Subcutaneous adipose tissue (tissue), 4 donors: ENCODE results near the gene GPR176. TPM values are rescaled to one million over a fixed set of nuclear protein-coding genes. Genes with fewer than 3 reads are reported as not detected.

Experiments used
- total RNA-seq, 4 donors: library from RNA; depleted of rRNA; stranded (reverse); fragments of >200 nt; gene quantifications; one replicate each; pipeline ENCODE4 v1.1.0, GENCODE V29; 2016
- TF ChIP-seq, protein P1 (sequence below): fragments of 450-650 bp; IDR thresholded peaks from one replicate; pipeline ENCODE4 v1.5.1; 2016; ENCODE audit warnings: low read depth, mild to moderate bottlenecking, control low read depth, antibody characterized with exemption, moderate library complexity

GPR176 gene
- total RNA-seq, result 10 to 100 TPM in 2 of 4 donors, 1 to 10 TPM in 2; 3.8 to 13.0 (median 9.5) TPM

DNA sequence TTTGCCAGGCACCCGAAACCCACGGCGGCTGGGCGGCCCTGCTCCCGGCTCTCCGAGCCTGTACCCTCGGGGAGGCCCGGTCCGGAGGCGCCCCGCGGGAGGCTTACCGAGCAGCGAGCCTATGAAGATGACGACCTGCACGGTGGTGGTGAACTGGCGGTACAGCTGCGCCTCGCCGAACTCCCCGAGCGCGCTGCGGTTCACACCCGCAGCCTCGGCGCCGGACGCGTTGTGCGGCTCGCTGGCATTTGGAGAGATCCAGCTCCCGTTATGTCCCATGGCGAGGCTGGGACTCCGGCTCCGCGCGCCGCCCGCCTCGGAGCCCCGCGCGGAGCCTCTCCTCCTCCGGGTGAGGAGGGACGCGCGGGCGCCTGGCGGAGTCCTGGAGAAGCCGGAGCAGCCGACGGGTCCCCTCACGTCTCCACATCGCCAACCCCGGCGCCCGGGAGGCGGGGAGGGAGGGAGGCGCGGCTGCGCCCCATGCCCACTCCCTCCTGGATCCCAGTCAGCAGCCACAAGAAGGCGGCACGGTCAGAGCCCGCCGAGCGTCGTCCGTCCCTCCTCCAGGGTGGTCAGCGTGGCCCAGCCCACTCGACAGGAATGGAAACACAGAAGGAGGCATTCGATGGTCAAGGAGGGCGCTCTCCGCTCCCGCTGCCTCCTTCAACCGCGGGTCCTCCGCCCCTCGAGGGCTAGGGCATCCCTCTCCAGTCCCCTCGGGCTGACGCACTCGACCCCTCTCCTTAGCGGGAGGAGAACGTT is at the start of gene GPR176:
GPR176 (minus strand) TSS at position 519 of the 762 bp plus-strand sequence; CDS start at position 279, 240 bp downstream.
- TF ChIP-seq, protein P1, sequence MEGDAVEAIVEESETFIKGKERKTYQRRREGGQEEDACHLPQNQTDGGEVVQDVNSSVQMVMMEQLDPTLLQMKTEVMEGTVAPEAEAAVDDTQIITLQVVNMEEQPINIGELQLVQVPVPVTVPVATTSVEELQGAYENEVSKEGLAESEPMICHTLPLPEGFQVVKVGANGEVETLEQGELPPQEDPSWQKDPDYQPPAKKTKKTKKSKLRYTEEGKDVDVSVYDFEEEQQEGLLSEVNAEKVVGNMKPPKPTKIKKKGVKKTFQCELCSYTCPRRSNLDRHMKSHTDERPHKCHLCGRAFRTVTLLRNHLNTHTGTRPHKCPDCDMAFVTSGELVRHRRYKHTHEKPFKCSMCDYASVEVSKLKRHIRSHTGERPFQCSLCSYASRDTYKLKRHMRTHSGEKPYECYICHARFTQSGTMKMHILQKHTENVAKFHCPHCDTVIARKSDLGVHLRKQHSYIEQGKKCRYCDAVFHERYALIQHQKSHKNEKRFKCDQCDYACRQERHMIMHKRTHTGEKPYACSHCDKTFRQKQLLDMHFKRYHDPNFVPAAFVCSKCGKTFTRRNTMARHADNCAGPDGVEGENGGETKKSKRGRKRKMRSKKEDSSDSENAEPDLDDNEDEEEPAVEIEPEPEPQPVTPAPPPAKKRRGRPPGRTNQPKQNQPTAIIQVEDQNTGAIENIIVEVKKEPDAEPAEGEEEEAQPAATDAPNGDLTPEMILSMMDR, result no peak

- TF ChIP-seq, protein P1, result no peak
Observed at GRCh38 chr15:39969002-39969394, 48.9 kb upstream of the GPR176 start.

DNA sequence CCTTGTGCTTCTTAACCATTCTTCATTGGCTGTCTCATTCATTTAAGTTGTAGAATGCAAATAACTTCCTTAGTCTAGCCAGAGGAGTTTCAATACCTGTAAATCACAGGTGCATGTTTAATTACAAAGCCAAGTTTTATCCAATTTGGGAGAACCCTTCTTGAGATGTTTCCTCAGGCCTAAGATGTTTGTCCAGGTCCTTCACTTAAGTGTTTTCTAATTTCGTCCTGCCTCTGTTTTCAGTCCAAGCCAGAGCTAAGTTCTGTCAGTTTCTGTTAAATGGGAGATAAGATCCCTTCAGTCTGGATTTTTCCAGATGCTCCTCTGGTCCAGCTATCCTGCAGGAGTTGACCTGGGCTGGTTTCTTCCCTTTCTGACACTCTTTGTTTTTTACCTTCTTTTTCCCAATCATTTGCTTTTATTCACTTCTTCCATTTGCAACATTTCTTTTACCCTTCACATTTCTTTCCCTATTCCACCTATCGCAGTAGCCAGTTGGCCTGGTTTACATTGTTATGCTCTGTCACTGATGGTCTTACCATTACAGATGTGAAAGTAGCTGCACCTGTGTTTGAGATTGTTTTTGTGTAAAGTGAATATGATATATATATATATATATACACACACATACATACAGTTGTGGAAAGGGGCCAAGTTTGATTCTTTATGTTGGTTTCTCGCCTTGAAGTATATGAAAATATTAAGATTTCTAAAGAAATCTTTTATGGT is 48.4 kb upstream of the GPR176 start:
- TF ChIP-seq, protein P1, result no peak

DNA sequence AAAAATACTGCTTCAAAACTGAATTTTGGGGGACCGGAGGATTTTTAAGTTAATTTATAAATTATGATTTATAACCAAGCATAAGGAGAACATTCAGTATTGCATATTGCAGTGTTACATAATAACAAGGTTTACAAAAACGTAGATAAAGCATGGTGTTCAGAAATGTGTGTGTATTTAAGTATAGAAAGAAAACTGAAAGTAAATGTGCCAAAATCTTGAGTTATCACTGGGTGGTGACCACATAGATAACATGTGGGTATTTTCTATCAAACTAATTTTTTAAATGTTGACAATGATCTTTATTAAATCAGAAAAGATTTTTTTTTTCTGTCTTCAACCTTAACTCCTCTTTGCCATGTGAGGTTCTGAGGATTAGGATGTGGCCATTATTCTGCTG is 46.5 kb upstream of the GPR176 start:
- TF ChIP-seq, protein P1, result no peak

DNA sequence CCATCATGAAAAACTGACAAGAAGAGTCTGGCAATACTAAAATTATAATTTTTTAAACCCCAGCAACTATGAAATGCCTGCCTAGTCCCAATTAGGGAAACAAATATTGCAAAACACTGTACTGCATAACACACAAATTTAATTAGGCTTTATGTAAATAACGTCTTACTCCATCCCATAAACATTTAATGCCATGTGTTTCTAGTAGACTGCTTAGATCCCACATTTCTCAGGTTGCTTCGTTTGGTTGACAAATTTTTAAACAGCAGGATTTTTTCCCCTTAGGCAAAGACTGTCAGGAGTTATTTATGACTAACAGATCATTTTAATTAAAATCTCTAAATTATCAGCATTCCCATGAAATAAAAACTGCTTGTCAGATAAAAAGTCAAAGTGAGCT is 43.7 kb upstream of the GPR176 start:
- TF ChIP-seq, protein P1, result no peak

GRCh38 chr15:39961051-39961450 is 41.0 kb upstream of the GPR176 start:
- TF ChIP-seq, protein P1, result no peak

- TF ChIP-seq, protein P1, result no peak
Observed at GRCh38 chr15:39960411-39960810, 40.3 kb upstream of the GPR176 start.
